Activated naive CD8-positive, alpha-beta T cell treated with anti-CD3 and anti-CD28 coated beads for 36 hours (primary cell): Measurements from ENCODE around the gene PPP2R1B. TPM values are rescaled to one million over a fixed set of nuclear protein-coding genes. Genes with fewer than 3 reads are reported as not detected.
"Not testable (repeated sequence)": the region's sequence is repeated elsewhere in the genome, so short reads cannot be mapped to it uniquely, and the experiment has no call there.

Experiments used
- DNase-seq: peaks from one replicate; pipeline ENCODE4 v3.0.0; 2021
- H3K27ac Mint-ChIP-seq: one replicate; pipeline ENCODE4 v1.8.0; 2022; ENCODE audit warnings: mild to moderate bottlenecking, moderate library complexity, mixed read lengths
- H3K27me3 Mint-ChIP-seq: one replicate; pipeline ENCODE4 v1.8.0; 2022; ENCODE audit warnings: mild to moderate bottlenecking, mixed read lengths
- H3K36me3 Mint-ChIP-seq: one replicate; pipeline ENCODE4 v1.8.0; 2021; ENCODE audit warnings: mild to moderate bottlenecking, mixed read lengths
- H3K4me1 Mint-ChIP-seq: one replicate; pipeline ENCODE4 v1.8.0; 2021; ENCODE audit warnings: mixed read lengths
- H3K4me3 Mint-ChIP-seq: one replicate; pipeline ENCODE4 v1.8.0; 2022; ENCODE audit warnings: mild to moderate bottlenecking, moderate library complexity, mixed read lengths
- H3K9me3 Mint-ChIP-seq: one replicate; pipeline ENCODE4 v1.8.0; 2022; ENCODE audit warnings: mixed read lengths
- total RNA-seq, 2 experiments: library from RNA; stranded (reverse); gene quantifications; one replicate each; pipeline ENCODE4 v1.2.3, GENCODE V29; 2021

Gene PPP2R1B
- total RNA-seq, 2 experiments from 2014 or later = 53.0 to 57.6 TPM

DNA sequence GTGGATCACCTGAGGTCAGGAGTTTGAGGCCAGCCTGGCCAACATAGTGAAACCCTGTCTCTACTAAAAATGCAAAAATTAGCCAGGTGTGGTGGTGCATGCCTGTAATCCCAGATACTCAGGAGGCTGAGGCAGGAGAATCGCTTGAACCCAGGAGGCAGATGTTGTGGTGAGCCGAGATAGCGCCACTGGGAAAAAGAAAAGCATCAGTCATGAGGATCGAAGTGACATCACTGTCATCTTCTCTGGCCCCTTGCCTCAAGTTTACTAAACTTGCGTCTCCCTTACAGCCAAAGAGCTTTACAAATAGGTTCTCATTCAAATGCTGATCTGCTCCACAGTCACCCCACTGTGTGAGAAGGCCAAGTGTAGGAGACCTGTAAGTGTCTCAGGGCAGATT is 5.0 kb upstream of the PPP2R1B start:
- H3K9me3 Mint-ChIP-seq, DNase-seq, H3K4me3 Mint-ChIP-seq, H3K36me3 Mint-ChIP-seq, H3K27ac Mint-ChIP-seq, H3K4me1 Mint-ChIP-seq, H3K27me3 Mint-ChIP-seq: not testable (repeated sequence)

DNA sequence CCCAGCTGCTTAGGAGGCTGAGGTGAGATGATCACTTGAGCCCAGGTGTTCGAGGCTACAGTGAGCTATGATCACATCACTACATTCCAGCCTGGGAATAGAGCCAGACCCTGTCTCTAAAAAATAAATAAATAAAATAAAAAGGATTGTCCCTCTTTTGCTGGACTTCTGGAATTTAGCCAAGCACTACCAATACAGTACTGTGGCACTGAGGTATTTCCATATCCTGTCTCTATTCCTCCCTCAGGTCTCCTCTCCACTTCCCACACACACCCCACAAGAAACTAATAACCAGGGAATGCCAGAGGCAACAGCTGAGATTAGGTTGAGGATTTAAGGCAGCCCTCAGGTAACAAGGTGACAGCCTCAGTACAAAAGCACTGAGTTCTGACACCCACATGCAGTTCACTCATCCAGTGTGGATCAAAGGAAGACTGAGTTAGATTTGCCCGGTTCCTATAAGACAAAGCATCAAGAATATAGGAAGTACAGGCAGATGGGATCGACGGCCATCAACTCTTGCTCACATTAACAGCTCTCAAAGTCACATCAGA is 4.5 kb upstream of the PPP2R1B start:
- no peaks in the 10 kb centered on the region for H3K9me3 Mint-ChIP-seq
- H3K27ac Mint-ChIP-seq = no peak overlapping the region
- no peak for DNase-seq
- H3K36me3 Mint-ChIP-seq = no peaks in the 10 kb centered on the region
- peaks cover 9% of the 10 kb centered on the region for H3K4me1 Mint-ChIP-seq
- no peak overlapping the region for H3K4me3 Mint-ChIP-seq
- H3K27me3 Mint-ChIP-seq = no peaks in the 10 kb centered on the region

DNA sequence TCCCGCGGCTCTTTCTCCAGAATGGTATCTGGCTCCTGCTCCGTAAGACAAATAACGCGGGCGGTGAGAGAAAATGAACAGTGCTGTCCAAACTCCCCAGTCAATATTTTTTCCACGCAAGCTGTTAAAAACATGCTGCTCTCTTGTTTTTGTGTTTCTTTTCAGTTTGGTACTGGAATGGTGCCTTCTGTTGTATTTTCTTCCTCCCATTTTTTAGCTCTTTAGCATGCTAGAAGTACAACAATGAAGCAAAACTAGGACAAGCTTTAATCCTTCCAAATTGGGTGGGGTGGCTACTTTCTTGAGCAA is 599 bp upstream of the PPP2R1B start:
- Mint-ChIP-seq H3K36me3 (peaks cover 23% of the 10 kb centered on the region), H3K27ac (peak overlapping the region; percentile 98), H3K4me1 (peaks cover 33% of the 10 kb centered on the region), H3K27me3 (no peaks in the 10 kb centered on the region), H3K9me3 (no peaks in the 10 kb centered on the region), H3K4me3 (peak overlapping the region; percentile 100)
- no peak for DNase-seq

DNA sequence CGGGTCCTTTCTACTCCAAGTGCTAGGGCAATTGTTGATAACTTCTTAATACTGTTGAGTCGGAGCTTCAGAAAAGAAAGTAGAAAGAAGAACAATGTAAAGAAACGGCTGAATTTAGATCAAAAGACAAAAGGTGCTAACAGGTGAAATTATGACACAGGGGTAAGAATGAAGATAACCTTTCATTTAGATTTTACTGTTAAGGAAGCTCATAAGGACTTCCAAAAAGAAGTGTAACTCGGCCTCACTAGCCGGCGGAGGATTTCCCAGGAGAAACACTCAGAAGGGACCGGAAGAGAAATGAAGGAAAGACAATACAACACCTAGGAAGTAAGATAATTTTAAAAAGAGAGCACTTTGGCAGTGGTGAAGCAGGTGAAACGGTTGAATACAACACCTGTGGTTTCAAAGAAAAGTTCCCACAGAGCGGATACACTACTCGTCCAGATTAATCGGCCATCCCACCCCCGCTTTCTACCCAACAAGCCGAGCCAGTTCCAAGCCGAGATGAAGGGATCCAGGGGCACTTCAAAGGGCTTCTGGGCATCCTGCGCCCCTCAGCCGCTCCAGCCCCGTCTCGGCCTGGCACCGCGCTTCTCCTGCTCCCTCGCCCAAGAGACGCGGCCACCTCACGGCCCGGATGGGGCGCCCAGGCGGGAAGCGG is 737 bp downstream of the PPP2R1B start:
- H3K4me3 Mint-ChIP-seq = peak overlapping the region; percentile 100
- no peak for DNase-seq

DNA sequence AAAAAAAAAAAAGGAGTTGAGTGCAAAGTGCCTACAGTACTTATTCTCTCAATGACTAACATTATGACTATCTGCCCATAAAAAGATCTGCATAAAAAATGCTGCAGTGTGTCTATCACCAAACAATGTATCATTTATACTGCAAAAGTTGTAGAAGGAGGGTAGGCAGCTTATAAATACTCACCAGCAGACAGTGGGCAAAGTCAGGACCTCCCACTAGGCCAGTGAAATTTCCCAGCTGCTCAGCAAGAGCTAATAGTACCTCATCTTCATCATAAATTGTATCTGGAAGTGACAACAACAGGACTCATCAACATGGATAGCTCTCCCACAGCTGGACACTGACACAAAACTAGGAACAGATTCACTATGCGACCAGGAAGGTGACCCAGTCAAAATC is 1.6 kb downstream of the PPP2R1B start:
- H3K27me3 Mint-ChIP-seq = no peaks in the 10 kb centered on the region
- H3K4me1 Mint-ChIP-seq = peaks cover 33% of the 10 kb centered on the region
- no peaks in the 10 kb centered on the region for H3K9me3 Mint-ChIP-seq
- no peak overlapping the region for H3K27ac Mint-ChIP-seq
- peak overlapping the region; percentile 100 for H3K4me3 Mint-ChIP-seq
- peaks cover 25% of the 10 kb centered on the region for H3K36me3 Mint-ChIP-seq
- no peak for DNase-seq

More for the DNA sequence above, 737 bp downstream of the PPP2R1B start:
- H3K27ac Mint-ChIP-seq = peak overlapping the region; percentile 73
- H3K27me3 Mint-ChIP-seq = no peaks in the 10 kb centered on the region
- H3K4me1 Mint-ChIP-seq = peaks cover 33% of the 10 kb centered on the region
- H3K36me3 Mint-ChIP-seq = peaks cover 25% of the 10 kb centered on the region
- no peaks in the 10 kb centered on the region for H3K9me3 Mint-ChIP-seq

DNA sequence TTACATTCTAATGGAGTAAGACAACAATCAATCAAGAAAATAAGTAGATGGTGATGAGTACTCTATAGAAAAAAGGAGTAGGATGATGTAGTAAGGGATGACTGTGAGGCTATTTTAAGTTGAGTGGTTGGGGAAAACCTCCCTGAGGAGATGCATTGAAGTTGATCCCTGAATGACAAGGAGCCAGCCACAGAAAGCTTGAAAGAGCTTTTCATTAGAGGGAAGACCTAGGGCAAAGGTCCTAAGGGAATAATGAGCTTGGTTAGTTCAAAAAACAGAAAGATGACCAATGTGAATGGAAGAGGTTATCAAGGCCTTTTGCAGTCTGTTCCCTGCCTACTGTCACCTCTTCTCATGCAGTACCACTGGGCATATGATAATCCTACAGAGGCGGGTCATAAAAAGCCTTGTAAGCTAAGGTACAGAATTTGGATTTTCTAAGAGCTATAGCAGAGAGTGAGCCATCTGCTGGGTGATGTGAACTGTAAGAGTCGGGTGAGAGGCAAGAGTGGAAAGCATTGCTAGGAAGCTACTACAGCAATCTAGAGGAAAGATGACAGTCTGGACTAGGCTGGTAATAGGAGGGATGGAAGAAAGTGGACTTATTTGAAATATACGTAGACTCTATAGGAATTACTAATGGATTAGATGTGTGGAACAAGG is 3.1 kb downstream of the PPP2R1B start:
- peaks cover 28% of the 10 kb centered on the region for H3K36me3 Mint-ChIP-seq
- no peak overlapping the region for H3K27ac Mint-ChIP-seq
- no peaks in the 10 kb centered on the region for H3K27me3 Mint-ChIP-seq

DNA sequence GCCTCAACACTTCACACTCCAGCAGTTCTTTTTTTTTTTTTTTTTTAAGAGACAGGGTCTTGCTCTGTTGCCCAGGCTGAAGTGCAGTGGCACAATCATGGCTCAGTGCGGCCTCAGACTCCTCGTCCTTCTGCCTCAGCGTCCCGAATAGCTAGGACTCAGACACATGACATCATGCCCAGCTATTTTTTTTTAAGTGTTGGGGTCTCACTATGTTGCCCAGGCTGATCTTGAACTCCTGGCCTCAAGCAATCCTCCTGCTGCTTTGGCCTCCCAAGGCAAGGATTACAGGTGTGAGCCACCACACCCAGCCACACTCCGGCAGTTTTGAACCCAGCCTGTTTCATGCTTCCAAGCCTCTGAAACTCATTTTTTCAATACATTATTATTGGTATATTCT is 3.7 kb downstream of the PPP2R1B start:
- no peak for DNase-seq
- Mint-ChIP-seq H3K27me3 (no peaks in the 10 kb centered on the region), H3K27ac (no peak overlapping the region), H3K36me3 (peaks cover 31% of the 10 kb centered on the region), H3K9me3 (no peaks in the 10 kb centered on the region), H3K4me3 (no peak overlapping the region), H3K4me1 (peaks cover 35% of the 10 kb centered on the region)

More for the DNA sequence above, 3.1 kb downstream of the PPP2R1B start:
- Mint-ChIP-seq H3K4me3 (no peak overlapping the region), H3K9me3 (no peaks in the 10 kb centered on the region), H3K4me1 (peaks cover 35% of the 10 kb centered on the region)
- no peak for DNase-seq

DNA sequence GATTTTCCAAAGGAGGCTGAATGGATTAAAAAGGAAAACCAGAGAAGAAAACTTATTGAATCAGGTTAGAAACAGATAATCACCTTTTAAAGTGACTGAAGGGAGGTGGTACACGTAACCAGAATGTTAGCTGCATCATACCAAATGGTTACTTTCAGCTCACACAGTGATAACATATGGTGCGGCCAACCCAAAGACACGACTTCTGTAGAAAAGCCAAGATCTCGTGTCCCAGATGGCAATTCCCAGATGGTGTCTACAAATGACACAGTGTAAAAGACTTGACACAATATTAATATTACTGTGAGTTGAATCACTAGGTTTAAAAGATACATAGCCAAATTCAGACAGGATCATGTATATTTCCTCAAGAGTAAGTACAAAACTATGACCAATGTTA is 5.2 kb downstream of the PPP2R1B start:
- peaks cover 31% of the 10 kb centered on the region for H3K36me3 Mint-ChIP-seq

DNA sequence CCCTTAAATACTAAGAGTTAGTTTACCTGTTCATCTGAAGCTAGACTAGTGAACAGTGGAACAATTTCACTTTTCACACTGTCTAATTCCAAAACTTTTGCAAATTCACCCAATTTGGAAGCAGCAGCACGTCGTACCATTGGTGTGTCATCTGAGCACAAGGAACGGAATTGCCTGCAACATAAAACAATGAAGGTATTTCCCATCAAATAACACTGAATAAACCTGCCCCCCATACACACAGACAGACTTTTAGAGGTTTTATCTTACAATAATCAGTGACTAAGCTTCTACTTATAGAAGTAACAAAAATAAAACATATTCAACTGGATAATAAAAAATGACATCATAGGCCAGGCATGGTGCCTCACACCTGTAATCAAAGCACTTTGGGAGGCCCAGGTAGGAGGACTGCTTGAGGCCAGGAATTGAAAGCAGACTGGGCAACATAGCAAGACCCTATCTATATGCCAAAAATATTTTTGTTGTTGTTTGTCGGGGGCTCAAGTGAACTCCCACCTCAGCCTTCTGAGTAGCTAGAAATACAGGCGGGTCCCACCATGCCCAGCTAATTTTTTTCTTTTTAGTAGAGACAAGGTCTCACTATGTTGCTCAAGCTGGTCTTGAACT is 6.3 kb downstream of the PPP2R1B start:
- Mint-ChIP-seq H3K27ac (no peak overlapping the region), H3K36me3 (peaks cover 30% of the 10 kb centered on the region), H3K9me3 (no peaks in the 10 kb centered on the region), H3K4me1 (peaks cover 24% of the 10 kb centered on the region), H3K4me3 (no peak overlapping the region), H3K27me3 (no peaks in the 10 kb centered on the region)
- no peak for DNase-seq

More for the DNA sequence above, 5.2 kb downstream of the PPP2R1B start:
- no peak for DNase-seq
- Mint-ChIP-seq H3K4me3 (no peak overlapping the region), H3K27ac (no peak overlapping the region), H3K27me3 (no peaks in the 10 kb centered on the region), H3K4me1 (peaks cover 27% of the 10 kb centered on the region), H3K9me3 (no peaks in the 10 kb centered on the region)

DNA sequence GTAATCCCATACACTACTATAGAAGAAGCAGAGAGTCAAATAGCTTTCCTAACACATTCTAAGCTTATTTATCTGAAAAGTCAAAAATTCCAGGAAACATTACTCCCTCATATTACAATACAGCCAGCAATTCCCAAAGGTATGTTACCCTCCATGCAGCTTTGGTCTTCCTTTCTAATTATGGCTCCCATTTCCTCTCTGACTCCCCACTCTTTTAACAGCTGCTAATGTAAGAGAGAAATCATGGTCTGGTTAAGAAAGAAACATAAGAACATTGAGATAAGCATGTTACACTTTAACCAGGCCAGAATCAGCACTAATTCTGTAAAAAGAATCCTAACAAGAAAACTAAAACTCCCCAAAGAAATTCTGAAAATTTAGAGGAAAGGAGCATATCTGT is 6.8 kb downstream of the PPP2R1B start:
- no peak overlapping the region for H3K4me3 Mint-ChIP-seq
- H3K36me3 Mint-ChIP-seq = peaks cover 28% of the 10 kb centered on the region
- no peak overlapping the region for H3K27ac Mint-ChIP-seq
- no peak for DNase-seq
- no peaks in the 10 kb centered on the region for H3K27me3 Mint-ChIP-seq
- H3K4me1 Mint-ChIP-seq = peaks cover 18% of the 10 kb centered on the region
- no peaks in the 10 kb centered on the region for H3K9me3 Mint-ChIP-seq

DNA sequence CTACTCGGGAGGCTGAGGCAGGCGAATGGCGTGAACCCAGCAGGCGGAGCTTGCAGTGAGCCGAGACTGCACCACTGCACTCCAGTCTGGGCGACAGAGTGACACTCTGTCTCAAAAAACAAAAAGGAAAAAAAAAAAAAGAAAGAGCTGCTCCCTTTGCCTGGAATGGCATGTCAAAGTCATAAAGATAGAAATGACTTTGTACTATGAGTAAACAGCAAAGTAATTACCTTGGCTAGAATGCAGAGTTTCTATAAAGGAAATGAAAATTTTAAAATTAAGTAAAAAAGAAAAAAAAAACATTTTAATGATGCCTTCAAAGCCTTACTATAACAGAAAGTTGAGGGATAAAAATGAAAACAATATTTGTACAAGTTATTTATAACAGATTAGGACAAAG is 10.1 kb downstream of the PPP2R1B start:
- Mint-ChIP-seq H3K4me1 (peaks cover 2% of the 10 kb centered on the region), H3K4me3 (no peak overlapping the region), H3K36me3 (peaks cover 15% of the 10 kb centered on the region), H3K9me3 (no peaks in the 10 kb centered on the region), H3K27me3 (no peaks in the 10 kb centered on the region), H3K27ac (no peak overlapping the region)
- no peak for DNase-seq

DNA sequence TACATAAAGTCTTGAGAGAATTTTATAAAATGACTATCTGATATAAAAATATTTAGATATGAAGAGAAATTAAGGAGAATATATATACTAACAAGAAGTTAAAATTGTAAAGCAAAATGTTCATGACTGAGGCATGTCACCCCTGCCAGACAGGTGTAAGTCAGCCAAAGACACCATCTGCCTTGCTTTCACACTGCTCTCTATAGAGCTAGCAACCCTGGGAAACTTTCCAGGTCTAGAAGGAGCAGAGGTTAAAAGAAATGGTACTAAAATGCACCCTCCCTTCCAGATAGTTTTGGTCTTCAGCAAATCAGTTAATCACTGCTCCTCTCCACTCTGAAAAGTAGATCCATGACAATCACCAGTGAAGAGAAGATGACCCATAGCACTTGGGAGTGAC is 16.5 kb downstream of the PPP2R1B start:
- Mint-ChIP-seq H3K4me1 (no peaks in the 10 kb centered on the region), H3K4me3 (no peak overlapping the region), H3K27me3 (no peaks in the 10 kb centered on the region), H3K9me3 (no peaks in the 10 kb centered on the region), H3K36me3 (peaks cover 41% of the 10 kb centered on the region), H3K27ac (no peak overlapping the region)
- no peak for DNase-seq

DNA sequence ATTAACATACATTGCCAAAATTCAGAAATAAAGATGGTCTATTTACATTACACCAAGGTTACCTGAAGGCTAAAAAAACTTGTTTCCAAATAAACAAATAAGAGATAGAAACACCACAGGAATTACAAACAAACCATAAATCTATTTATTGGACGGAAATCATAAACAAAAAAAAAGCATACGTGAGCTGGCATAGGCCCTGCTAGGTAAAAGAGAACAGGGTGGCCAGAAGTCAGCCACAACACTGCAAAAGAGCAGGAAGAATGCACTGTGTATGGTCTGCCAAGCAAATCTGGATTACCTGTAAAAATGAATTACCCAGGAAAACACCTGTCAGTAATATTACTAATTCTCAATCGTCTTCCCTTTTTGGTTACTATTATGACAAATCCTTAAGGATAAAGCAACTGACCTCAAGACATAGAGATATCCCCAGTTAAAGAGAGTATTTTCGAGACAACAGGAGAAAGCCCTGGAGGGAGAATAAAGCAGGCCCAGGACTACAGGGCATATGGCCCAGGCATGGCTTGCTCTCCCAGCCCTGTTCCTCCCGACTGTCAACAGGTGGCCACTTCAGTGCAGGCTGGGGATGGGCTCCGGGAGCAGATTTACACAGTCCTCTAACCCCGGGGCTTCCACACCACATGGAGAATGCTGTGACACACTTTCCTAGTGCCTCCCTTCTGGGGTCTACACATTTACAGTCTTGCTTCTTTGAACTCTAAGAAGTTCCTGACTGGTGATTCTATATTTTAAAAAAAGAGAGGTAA is 18.0 kb downstream of the PPP2R1B start:
- Mint-ChIP-seq H3K4me1 (no peaks in the 10 kb centered on the region), H3K27ac (no peak overlapping the region), H3K4me3 (no peak overlapping the region), H3K27me3 (no peaks in the 10 kb centered on the region), H3K9me3 (no peaks in the 10 kb centered on the region), H3K36me3 (peaks cover 38% of the 10 kb centered on the region)
- no peak for DNase-seq

DNA sequence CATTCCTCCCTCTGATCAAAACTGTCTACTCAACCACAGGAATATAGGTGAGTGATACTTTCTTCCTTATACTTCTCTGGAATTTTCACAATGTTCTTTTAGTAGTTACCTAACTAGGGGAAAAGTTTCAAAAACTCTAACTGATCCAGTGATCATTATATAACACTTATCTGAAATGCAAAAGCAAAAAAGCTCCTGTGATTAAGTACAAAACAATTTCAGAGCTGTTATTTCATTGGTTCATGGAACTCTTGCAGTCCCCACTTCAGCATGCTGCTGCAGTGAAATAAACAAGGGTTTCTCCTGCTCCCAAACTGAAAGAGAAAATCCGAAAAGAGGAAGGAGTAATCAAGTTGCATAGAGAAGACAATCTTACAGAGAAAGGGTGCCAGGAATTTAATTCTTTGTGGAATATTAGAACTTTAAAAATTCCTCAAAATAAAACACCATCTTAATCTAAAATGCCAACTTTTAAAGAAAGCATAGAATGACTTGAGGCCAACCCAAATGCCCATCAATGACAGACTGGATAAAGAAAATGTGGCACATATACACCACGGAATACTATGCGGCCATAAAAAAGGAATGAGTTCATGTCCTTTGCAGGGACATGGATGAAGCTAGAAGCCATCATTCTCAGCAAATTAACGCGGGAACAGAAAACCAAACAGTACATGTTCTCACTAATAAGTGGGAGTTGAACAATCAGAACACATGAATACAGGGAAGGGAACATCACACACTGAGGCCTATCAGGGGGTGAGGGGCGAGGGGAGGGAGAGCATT is 20.3 kb downstream of the PPP2R1B start:
- Mint-ChIP-seq H3K27ac (no peak overlapping the region), H3K4me1 (no peaks in the 10 kb centered on the region)

More for the DNA sequence above, 20.3 kb downstream of the PPP2R1B start:
- DNase-seq = no peak
- peaks cover 41% of the 10 kb centered on the region for H3K36me3 Mint-ChIP-seq
- H3K9me3 Mint-ChIP-seq = no peaks in the 10 kb centered on the region
- H3K27me3 Mint-ChIP-seq = no peaks in the 10 kb centered on the region
- H3K4me3 Mint-ChIP-seq = no peak overlapping the region
